ENCODE data around the gene MAP7D3. TPM values are rescaled to one million over a fixed set of nuclear protein-coding genes. Genes with fewer than 3 reads are reported as not detected.

Gene MAP7D3
- total and polyA plus RNA-seq, 2 of the 4 experiments (the other 2 are of a cell fraction) = 10.0 to 23.8 TPM

DNA sequence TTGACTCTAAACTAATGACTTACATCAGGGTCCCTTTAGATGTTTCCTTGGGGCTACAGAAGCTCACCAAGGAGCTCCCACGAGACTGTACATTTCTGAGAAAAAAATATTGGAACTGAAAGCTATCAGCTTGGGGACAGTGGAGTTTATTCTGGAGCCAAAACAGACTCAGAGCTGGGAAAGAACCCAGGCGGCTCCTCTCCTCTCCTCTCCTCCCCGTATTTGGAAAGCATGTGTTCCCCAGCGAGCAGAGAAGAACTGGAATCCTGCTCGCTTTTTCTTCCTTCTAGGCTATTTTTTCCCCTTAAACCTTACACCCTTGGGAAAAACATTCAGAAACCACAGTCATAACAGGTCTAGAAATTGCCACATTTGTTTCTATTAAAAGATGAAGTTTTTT is 4.3 kb upstream of the MAP7D3 start:
- no peak for ATAC-seq (ENCODE audit: low read depth)
- Histone ChIP-seq H3K27me3 (ENCODE audit: control insufficient read depth, insufficient read depth, low read length) (no peaks in the 10 kb centered on the region), H2AFZ (replicated peaks; ENCODE audit: low read length, poor library complexity) (no peak overlapping the region), H3K18ac (ENCODE audit: low read depth, low read length) (no peak overlapping the region), H4K8ac (ENCODE audit: low read depth in 2 of 2, low read length in 2 of 2) (no peak overlapping the region), H3K79me1 (ENCODE audit: low read depth in 1 of 2, low read length in 2 of 2) (peaks cover 0 to under 1% of the 10 kb centered on the region in 2 experiments; a peak in 1 of 4 replicates), H3K9me1 (ENCODE audit: insufficient read depth, low read length) (peaks cover 5% of the 10 kb centered on the region; the same call in 1 of the 2 replicates), H3K56ac (ENCODE audit: extremely low read depth, insufficient read depth, low read length) (no peak overlapping the region), H4K91ac (ENCODE audit: insufficient read depth, low read depth, low read length) (no peak overlapping the region), H3K27ac (ENCODE audit: insufficient read depth, low read length) (no peak overlapping the region), H2BK15ac (ENCODE audit: low read depth, low read length) (no peak overlapping the region), H4K5ac (ENCODE audit: low read depth, low read length) (no peak overlapping the region), H2AK5ac (ENCODE audit: low read depth, low read length) (no peak overlapping the region), H3K4me1 (ENCODE audit: control insufficient read depth, insufficient read depth, low read length) (peaks cover 10% of the 10 kb centered on the region), H3K9ac (ENCODE audit: low read depth, low read length) (no peak overlapping the region), H2BK5ac (ENCODE audit: low read depth, low read length, poor library complexity, severe bottlenecking) (no peak overlapping the region), H3K36me3 (ENCODE audit: control insufficient read depth, insufficient read depth, low read length) (no peaks in the 10 kb centered on the region), H3K4ac (ENCODE audit: low read depth, low read length) (no peak overlapping the region), H2BK120ac (ENCODE audit: low read depth, low read length) (no peak overlapping the region), H4K20me1 (ENCODE audit: insufficient read depth, low read length) (no peaks in the 10 kb centered on the region), H3K9me3 (ENCODE audit: control insufficient read depth, insufficient read depth, low read length) (no peaks in the 10 kb centered on the region), H3K23ac (ENCODE audit: low read depth, low read length) (no peak overlapping the region), H3K14ac (replicated peaks; ENCODE audit: low read depth, low read length) (no peak overlapping the region), H3K4me2 (ENCODE audit: low read depth, low read length) (peak overlapping the region; percentile 36; the same call in 1 of the 2 replicates), H3K4me3 (ENCODE audit: insufficient read depth, low read depth, low read length) (no peak overlapping the region), H2AK9ac (replicated peaks; ENCODE audit: low read depth, low read length, poor library complexity) (no peak overlapping the region), H2BK20ac (ENCODE audit: low read depth, low read length) (no peak overlapping the region; the same call in 1 of the 2 replicates)
- no CpG with 5 or more reads among the region's 5 CpGs for WGBS, 2 experiments (ENCODE audit: extremely low coverage in 2 of 2, insufficient read length in 1 of 2)
- POLR2A ChIA-PET (ENCODE audit: unreplicated experiment) = no interaction called here
- no peak for DNase-seq
- TF ChIP-seq RCOR1 (IDR thresholded peaks at IDR 0.05; ENCODE audit: insufficient replicate concordance, low read length) (no peak), MAZ (IDR thresholded peaks at IDR 0.05; ENCODE audit: borderline replicate concordance, low read depth, low read length) (no peak), RAD21 (IDR thresholded peaks at IDR 0.05; ENCODE audit: low read length) (no peak), CEBPB (IDR thresholded peaks at IDR 0.05; ENCODE audit: low read depth, low read length) (no peak), FOS (IDR thresholded peaks at IDR 0.05; ENCODE audit: low read depth, low read length) (no peak), RFX5 (IDR thresholded peaks at IDR 0.05; ENCODE audit: low read depth, low read length) (no peak), MXI1 (IDR thresholded peaks at IDR 0.05; ENCODE audit: borderline replicate concordance, low read depth, low read length) (no peak), BHLHE40 (IDR thresholded peaks at IDR 0.05; ENCODE audit: low read depth, low read length) (no peak), MAFK (IDR thresholded peaks at IDR 0.05; ENCODE audit: low read depth, low read length) (no peak), SMC3 (IDR thresholded peaks at IDR 0.05; ENCODE audit: low read depth, low read length) (no peak), NFE2L2 (IDR thresholded peaks at IDR 0.05; ENCODE audit: low read depth, low read length) (no peak)
- TF ChIP-seq, protein P1, sequence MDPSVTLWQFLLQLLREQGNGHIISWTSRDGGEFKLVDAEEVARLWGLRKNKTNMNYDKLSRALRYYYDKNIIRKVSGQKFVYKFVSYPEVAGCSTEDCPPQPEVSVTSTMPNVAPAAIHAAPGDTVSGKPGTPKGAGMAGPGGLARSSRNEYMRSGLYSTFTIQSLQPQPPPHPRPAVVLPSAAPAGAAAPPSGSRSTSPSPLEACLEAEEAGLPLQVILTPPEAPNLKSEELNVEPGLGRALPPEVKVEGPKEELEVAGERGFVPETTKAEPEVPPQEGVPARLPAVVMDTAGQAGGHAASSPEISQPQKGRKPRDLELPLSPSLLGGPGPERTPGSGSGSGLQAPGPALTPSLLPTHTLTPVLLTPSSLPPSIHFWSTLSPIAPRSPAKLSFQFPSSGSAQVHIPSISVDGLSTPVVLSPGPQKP (IDR thresholded peaks at IDR 0.05; ENCODE audit: borderline replicate concordance, low read depth, low read length) = no peak
- CTCF ChIA-PET = no interaction called here
- dilution Hi-C loops (cut with HindIII; ENCODE audit: low sequenced_read_pairs, unreplicated experiment) (no loop called here), intact Hi-C loops (cut with micrococcal nuclease) (loop anchor here (10.0 kb wide), 1 partner anchor 589 kb away; no protein-coding TSS in a partner anchor), in situ Hi-C loops (cut with MboI; ENCODE audit: low sequenced_read_pairs) (no loop called here)
- BruUV-seq (replicated peaks) = no TSS peak
